ENCODE measurements around the gene IPO7.

Gene IPO7

DNA sequence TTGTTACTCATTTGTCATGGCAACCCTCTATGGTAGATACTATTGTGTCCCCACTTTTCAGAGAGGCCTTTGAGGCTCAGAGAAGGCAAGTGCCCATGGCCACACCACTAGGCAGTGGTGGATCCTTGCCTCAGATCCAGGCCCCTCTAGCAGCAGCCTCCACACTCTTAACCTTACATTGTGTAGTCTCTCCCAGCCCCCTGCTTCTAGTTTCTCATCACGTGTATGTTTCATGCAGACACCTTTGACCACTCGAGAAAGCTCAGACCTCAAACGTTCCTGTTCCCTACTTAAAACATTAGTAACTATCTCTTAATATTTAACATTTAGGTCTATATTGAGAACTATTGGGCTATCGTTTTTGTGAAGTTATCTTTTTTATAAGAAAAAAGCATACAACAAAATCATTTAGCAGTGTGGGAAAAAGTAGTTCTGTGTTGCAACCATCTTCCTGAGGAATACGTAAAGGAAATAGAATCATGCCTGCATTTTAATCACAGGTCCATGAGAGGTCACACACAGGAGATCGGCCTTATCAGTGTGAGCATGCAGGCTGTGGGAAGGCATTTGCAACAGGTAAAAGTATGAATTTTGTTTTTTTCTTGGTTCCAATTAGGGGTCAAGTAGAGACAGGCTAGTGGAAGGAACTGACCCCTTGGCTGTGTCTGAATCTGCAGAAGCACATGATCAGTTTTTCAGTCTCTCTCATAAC lies 111.5 kb downstream of the IPO7 start:
- DNase-seq: no peak
